Measurements from ENCODE around the gene NAB1.
A peak's percentile ranks its signal among the peaks of the same experiment; 100 is the strongest.
"Not testable (repeated sequence)": the region's sequence is repeated elsewhere in the genome, so short reads cannot be mapped to it uniquely, and the experiment has no call there.

The NAB1 gene

GRCh38 chr2:190674966-190675650 is 26.2 kb downstream of the NAB1 start:
- FAIRE-seq, result no peak

DNA sequence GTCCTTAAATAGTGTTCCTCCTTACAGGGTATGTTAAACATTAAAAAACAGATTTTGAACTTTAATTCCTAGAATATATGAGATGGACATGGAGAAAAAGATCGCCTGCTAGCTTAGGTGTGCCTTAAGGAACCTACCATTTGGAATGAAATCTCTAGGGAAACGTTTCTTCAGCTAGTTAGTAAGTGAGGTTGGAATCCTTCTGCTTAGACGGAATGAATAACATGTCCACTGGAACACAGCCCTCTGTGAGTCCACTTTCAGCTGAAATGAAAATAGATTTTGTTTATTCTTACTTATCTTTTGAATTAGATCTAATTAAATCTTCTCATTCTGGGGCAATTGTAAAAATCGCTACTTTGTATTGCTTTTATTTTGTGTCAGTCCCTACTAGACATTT is 28.4 kb downstream of the NAB1 start:
- no peak for FAIRE-seq

- FAIRE-seq, result peak; percentile 69
Measured at GRCh38 chr2:190678444-190679162, 29.7 kb downstream of the NAB1 start.

- no peak for FAIRE-seq
Measured at GRCh38 chr2:190679391-190679790, 30.5 kb downstream of the NAB1 start.

DNA sequence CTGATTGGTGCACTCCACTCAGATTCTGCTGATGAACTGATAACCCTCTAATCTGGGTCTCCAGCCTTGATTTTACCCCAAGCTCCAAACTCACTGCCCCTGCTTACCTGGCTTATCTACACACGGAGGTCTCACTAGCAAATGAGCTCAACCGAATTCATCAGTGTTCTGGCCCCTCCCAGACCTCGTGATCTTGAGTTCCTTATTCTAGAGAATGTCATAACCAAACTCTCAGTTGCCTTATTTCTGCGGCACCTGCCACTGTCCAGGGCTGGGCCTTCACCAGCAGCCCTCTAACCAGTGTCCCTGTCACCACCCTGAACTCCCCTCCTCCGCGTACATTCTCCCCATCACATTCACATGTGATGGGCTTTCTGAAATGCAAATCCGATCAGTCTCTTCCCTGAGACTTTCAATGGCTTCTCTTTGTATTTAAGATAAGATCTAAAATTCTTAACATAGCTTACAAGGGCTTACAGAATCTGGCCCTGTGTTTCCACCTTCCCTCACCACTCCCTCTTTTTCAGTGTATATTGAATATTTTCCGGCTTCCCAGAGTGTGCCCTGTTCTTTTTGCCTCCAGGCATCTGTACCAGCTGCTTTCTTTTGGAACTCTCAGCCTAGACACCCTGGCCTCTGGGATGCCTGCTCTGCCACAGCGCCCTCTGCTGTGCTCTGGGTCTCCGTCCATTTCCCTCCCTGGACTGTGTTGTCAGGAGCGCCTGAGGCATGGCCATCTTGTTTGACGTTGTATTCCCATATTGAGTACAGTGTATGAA is 31.1 kb downstream of the NAB1 start:
- FAIRE-seq, result no peak

- no peak for FAIRE-seq
Measured at GRCh38 chr2:190682168-190682567, 33.3 kb downstream of the NAB1 start.

DNA sequence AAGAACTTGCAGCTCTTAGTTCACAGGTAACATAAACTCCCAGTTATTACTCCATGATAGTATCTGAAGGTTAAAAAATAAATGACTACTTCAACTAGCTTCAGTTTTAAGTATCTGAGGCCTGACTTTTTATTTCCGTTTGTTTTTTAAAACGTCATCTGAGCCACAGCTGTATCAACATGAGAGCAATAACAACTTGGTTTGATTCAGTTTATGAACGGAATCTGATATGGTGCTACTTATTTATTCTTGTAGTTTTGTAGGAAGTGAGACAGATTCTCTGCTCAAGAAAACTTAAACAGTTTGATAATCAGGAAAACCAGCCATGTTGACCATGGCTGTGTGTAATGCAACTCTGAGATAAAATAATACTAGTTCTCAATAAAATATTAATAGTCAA is 34.9 kb downstream of the NAB1 start:
- peak; percentile 91 for FAIRE-seq

DNA sequence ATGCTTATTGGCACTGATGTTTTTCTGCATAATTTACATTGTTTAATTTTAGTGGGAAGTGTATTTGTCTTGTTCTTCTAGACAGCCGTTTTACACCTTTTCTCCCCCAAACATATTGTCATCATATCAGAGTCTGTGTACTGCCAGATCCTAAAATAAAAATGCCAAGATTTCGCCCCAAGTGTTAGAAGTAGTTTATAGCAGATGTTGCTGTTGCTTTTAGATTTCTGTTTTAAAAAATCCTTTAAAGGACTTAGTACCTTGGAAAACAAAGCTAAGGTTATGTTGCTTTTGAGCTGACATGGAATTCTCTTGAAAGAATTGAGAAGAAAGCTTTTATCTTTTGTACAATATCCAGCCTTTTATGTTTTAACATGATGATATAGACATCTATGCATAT is 36.0 kb downstream of the NAB1 start:
- FAIRE-seq, result no peak

- no peak for FAIRE-seq
Measured at GRCh38 chr2:190685333-190685732, 36.5 kb downstream of the NAB1 start.

DNA sequence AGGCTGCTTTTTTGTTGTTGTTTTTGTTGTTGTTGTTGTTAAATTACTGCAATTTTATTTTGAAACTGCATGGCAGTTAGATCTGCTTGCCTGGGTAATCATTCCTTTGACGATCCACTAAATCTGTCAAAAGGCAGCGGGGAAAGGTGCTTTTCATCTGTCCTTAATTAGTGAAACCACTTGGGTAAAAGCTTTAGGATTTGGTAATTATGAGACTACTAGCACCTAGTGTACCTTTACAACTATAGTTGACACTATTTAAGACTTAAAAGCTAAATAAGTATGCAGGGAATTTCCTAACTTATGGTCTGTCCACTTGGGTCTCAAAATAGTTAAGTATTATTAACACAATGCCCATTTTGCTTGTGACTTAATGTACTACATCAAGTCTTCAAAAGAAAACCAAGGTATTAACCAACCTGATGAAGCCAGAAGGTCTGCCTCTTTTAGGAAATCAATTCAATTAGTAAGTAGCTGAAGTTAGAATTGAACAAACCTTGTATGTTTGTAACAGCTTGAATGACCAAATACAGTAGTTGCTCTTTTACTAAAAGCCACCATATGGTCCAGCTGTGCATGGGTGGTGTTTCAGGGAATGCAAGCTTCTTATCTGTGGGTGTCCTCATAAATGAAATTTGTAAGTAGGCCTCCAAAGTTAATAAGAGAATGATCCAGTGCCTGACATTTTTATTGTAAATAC is 44.8 kb downstream of the NAB1 start:
- FAIRE-seq, result no peak

DNA sequence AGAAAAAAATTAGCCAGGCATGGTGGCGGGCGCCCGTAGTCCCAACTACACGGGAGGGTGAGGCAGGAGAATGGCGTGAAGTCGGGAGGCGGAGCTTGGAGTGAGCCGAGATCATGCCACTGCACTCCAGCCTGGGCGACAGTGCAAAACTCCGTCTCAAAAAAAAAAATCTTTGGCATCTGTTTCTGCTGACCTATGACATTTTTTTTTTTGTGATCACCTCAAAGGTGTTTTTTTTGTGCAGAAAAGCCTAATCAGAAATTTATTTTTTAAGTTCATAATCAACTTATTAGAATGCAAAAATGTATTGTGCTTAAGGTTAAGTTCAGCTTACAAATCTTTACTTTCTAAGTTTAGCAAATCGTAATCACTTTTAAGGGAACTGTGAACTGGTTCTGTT is 45.6 kb downstream of the NAB1 start:
- peak; percentile 33 for FAIRE-seq

GRCh38 chr2:190695739-190696138 is 46.9 kb downstream of the NAB1 start:
- no peak for FAIRE-seq

- FAIRE-seq, result no peak
Measured at GRCh38 chr2:190696792-190697398, 48.0 kb downstream of the NAB1 start.

GRCh38 chr2:190697421-190697820 is 48.5 kb downstream of the NAB1 start:
- FAIRE-seq, result no peak

DNA sequence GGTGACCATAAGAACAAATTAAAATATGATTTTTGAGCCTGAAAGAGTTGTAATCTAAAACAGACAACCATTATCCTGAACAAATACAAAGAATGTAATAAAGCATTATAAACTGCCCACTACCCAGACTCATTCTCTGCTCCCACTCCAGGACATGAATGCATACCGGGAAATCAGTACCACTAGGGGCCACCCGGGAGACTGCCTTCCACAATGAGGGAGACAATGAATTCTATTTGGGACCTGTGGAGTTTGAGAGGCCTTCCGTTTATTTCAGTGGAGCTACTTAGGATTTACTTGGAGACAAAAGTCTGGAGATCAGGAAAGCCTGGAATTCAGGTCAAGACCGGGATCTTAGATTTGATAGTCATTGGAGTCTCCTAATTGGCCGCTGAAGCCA is 50.0 kb downstream of the NAB1 start:
- FAIRE-seq, result no peak

GRCh38 chr2:190701586-190701985 is 52.7 kb downstream of the NAB1 start:
- no peak for FAIRE-seq

DNA sequence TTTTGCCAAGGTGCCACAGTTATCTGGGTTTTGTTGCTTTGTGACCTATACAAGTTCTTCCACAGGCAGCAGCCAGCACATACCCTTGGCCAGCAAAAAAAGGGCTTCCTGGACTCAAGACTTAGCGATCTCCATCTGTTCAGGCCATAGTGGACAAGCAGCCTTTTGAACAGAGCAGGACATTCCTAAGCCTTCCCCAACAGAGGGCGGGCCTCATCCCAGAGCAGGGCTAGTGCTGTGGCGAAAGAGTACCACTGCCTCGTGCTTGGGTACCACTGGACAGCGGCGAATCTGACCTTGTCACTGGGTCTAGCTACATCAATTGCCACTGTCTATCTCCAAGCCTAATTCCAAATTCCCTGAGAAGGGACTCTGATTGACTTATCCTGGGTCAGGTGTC is 56.4 kb downstream of the NAB1 start:
- no peak for FAIRE-seq

- no peak for FAIRE-seq
Measured at GRCh38 chr2:190707726-190708125, 58.8 kb downstream of the NAB1 start.

DNA sequence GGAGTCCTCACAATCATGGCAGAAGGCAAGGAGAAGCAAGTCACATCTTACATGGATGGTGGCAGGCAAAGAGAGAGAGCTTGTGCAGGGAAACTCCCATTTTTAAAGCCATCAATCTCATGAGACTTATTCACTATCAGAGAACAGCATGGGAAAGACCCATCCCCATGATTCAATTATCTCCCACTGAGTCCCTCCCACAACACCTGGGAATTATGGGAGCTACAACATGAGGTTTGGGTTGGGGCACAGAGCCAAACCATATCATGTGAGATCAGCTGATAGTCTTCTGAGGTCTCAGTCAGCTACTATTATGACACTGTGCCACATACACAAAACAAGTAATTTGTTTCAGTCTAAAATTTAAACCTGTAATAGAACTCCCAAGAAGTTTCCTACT is 59.8 kb downstream of the NAB1 start:
- FAIRE-seq, result not testable (repeated sequence)

DNA sequence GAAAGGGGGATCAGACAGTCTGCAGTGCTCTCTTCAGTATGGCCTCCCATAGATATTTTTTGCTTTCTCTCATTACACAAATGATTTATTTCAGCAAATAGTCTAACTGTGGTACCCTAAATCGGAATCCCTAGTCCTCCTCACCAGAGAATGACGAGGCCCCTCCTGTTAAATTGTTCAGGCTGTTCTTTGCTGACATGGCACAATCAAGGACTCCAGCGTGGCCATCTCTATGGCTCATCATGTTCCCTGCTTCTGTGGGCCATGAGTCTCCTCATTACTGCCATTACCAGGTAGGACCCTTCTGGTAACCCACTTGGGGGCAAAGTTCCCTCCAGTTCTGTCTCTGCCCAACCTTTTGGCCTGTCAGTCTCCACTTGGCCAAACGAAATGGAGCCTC is 62.2 kb downstream of the NAB1 start:
- FAIRE-seq, result no peak

DNA sequence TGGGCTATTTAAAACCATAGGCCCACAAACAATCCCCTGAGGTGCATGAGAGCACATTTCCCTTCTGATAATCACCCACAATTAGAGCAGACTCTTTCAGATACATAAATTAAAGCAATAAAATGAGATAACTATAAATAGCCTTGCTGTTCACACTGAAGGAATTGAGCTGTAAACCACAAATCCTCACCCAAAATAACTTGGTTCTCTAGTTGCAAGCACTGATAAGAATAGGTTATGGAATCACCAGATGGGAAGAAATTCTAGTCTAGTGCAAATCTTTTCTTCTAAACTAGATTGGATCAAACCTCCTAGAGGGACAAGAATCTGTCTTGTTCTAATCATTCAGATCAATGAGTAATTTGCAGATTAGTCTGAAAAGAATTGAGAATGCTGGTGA is 64.6 kb downstream of the NAB1 start:
- FAIRE-seq, result no peak

DNA sequence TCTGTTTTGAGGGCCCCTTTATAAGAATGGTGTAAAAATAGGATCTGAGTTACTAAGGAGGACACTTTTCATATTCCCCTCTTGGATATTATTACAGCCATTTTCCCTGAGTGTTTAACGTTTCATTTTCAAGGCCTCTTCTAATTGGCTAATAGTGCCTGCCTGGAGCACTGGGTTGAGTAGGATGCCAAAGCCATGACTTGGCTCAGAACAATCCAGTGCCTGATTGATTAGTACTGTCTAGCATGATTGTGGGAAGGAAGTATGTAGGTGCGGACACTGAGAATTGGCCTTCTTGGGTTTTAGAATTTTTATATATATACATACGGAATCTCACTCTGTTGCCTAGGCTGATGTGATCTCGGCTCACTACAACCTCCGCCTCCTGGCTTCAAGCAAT is 66.1 kb downstream of the NAB1 start:
- FAIRE-seq, result no peak

Data from islet of Langerhans (tissue), 1 donor.